GM12801 (cell line): Measurements from ENCODE around the gene ANKRD49.

Source experiments
- CTCF ChIP-seq: IDR thresholded peaks from one replicate; pipeline ENCODE4 v1.5.1; 2011; ENCODE audit warnings: control low read depth; ENCODE audit not compliant: insufficient read length; ENCODE audit errors: extremely low read depth

Gene ANKRD49

DNA sequence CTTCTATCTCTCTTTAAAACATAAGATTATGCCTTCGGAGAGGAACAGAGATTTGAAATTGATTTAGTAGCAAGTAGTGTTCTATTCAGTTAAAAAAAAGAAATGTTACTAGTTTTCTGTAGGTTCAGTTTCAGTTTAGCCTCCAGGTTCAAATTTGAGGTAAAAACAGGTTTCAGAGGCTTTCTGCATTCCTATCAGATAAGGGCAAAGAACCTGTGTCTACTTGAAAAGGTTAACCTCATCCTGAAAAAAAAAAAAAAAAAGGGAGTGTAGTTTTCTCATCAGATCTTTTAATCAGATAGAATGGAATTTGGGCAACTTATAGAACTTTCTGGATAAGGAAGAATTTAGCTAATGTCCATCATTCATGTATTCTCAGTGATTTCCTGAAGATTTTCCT lies 30.6 kb downstream of the ANKRD49 start:
- no peak for TF ChIP-seq CTCF

DNA sequence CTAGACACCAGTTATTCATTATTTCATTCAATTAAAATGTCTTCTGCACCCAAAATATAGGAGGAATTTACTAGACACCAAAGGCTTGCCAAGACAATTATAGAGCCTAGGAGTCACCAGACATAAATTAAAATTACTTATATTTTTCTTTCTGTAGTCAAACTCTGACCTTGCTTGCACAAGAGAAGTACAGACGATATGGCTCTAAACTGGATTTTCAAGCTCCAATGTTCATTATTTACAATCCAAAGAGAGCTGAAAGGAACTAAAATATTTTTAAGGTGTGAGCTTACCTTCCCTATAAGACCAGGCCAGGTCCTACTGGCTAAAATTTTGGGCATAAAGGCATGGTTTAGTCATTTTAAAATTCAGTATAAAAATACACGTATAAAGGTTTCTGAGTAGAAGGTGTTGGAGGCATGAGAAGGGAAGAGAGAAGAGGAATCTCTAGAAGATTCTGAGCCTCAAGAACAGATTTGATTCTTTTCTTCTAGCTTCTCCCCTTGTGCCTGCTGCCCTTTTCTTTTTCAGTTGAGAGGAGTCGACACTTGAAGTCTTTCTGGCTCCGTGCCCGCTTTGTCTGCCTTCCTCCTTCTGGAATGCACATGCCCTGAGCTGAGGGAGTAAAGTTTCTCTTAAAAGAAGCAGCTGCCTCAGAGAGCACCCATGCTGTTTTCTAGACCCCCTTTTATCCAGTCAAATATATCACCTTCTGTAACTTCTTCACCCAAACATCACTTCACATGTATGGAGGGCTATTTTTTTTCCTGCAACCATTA lies 32.0 kb downstream of the ANKRD49 start:
- no peak for TF ChIP-seq CTCF

- no peak for TF ChIP-seq CTCF
Observed at GRCh38 chr11:94526645-94527438, 33.1 kb downstream of the ANKRD49 start.

DNA sequence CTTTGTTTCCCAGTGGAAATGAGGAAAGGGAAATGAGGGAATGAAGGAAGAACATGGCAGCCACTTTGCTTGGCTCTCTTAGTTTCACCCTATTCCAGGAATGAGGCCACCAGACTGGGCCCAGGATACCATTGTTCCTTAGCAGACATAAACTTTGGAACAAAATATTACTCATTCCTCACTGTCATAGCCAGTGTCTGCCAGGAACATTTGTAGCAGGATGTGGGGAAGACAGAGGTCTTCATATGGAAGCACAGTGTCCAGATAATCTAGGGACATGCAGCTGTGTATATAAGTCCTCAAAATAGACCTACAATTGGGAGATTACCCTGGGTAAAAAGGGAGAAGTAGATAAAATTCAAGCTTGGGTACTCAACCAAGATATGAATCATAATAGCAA lies 34.8 kb downstream of the ANKRD49 start:
- TF ChIP-seq CTCF, result no peak

- no peak for TF ChIP-seq CTCF
Observed at GRCh38 chr11:94532211-94532610, 38.4 kb downstream of the ANKRD49 start.

- TF ChIP-seq CTCF, result no peak
Observed at GRCh38 chr11:94533206-94533605, 39.4 kb downstream of the ANKRD49 start.

DNA sequence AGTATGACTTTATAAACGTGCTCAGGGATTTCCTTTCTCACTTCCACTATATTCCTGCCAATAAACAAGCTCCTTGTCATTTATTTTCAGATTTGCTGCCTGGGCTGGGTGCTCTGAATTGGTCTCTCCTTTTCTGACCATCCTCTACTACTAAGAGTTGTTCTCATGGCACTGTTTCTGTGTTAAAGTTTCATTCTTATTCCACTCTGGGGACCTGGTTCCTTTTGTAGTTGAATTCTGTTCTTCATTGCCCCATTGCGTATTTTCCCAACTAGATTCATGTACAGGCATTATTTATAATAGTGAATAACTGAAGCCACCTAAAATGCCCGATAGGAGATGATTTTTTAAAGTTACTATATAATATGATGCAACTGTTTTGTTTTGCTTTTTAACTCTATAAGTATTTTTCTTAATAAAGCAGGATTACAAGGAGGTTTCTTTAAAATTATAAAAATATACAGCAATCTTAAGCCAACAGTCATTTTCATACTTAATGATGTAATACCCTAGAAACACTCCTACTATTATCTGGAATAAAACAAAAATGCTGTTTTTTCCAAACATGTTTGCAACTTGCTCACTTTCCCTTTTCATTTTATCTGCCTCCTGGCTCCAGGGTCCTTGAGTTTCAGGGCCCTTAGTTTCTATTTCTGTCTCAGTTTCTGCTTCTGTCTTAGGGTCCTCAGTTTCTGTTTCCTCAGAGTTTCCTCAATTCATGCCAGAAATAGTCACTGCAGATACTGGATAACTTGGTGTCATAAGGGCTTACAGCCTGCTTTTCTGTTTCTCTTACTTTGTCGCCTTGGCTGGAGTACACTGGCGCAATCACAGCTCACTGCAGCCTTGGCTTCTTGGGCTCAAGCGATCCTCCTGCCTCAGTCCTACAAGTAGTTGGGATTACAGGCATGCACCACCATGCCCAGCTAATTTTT lies 40.2 kb downstream of the ANKRD49 start:
- no peak for TF ChIP-seq CTCF
